Stimulated activated naive CD8-positive, alpha-beta T cell treated with anti-CD3 and anti-CD28 coated beads, Interleukin-15, amount 100 ng/mL, for 72 hours (primary cell): ENCODE data around the gene XRN2.

Experiments used
- ATAC-seq: fragments of 150-1000 bp; cut with Tn5 transposase; 2 replicates; pipeline ENCODE4 v1.10.0; 2021; ENCODE audit warnings: mild to moderate bottlenecking, moderate library complexity
- DNase-seq, 2 donors: peaks; one replicate each; pipeline ENCODE4 v3.0.0; 2021 to 2022
- H3K27ac Mint-ChIP-seq, 2 donors: one replicate each; pipeline ENCODE4 v1.8.0; 2022; ENCODE audit warnings: mild to moderate bottlenecking in 2 of 2, mixed read lengths in 2 of 2, moderate library complexity in 2 of 2
- H3K27me3 Mint-ChIP-seq: one replicate; pipeline ENCODE4 v1.8.0; 2022; ENCODE audit warnings: mixed read lengths
- H3K4me1 Mint-ChIP-seq: one replicate; pipeline ENCODE4 v1.8.0; 2022; ENCODE audit warnings: mild to moderate bottlenecking, mixed read lengths
- H3K4me3 Mint-ChIP-seq, 2 donors: one replicate each; pipeline ENCODE4 v1.8.0; 2022; ENCODE audit warnings: mild to moderate bottlenecking in 2 of 2, mixed read lengths in 2 of 2, moderate library complexity in 1 of 2
- H3K9me3 Mint-ChIP-seq, 2 donors: one replicate each; pipeline ENCODE4 v1.8.0; 2022; ENCODE audit warnings: mixed read lengths in 2 of 2

XRN2 gene

DNA sequence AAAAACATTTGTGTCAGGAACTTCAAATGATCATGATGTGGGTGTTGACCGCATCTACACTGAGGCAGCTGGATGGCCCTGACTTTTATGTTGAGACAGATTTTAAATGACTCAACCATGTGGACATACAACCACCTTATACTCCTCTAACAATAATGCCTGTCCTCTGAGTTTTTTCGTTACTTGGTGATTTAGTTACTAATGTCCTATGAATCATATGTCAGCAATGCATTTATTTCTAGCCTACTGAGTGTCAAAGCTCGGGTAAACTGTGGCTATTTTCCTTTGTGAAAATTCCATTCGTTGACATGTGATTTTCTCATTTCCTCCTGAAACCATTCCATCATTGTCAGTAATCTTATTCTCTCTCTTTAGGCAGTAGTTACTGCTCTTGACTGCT is 133.1 kb downstream of the XRN2 start:
- Mint-ChIP-seq H3K4me1 (no peaks in the 10 kb centered on the region), H3K9me3 (no peaks in the 10 kb centered on the region), H3K27ac (no peak overlapping the region), H3K4me3 (no peak overlapping the region), H3K27me3 (peaks cover 52% of the 10 kb centered on the region)
- DNase-seq, result no peak
- no peak for ATAC-seq

DNA sequence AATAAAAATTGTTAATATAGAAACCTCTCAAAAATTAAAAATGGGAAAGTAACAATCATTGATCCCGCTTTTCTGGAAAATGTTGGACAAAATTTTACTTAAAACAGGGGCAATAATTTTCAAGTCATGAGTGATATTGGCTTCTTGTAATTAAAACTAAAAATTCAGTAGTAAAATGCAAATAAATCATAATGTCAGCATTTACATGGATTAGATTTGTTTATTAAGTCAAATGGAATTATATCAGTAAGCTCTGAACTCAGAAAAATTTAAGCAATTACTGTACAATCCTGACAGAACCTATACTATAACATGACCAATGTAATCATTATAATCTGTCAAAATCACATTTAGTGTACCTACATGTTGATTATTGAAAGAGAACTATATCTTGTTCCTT is 134.1 kb downstream of the XRN2 start:
- DNase-seq (no peak), ATAC-seq (no peak)
- peaks cover 58% of the 10 kb centered on the region for H3K27me3 Mint-ChIP-seq
- H3K27ac Mint-ChIP-seq, result no peak overlapping the region
- H3K4me1 Mint-ChIP-seq, result no peaks in the 10 kb centered on the region
- no peaks in the 10 kb centered on the region for H3K9me3 Mint-ChIP-seq
- no peak overlapping the region for H3K4me3 Mint-ChIP-seq

DNA sequence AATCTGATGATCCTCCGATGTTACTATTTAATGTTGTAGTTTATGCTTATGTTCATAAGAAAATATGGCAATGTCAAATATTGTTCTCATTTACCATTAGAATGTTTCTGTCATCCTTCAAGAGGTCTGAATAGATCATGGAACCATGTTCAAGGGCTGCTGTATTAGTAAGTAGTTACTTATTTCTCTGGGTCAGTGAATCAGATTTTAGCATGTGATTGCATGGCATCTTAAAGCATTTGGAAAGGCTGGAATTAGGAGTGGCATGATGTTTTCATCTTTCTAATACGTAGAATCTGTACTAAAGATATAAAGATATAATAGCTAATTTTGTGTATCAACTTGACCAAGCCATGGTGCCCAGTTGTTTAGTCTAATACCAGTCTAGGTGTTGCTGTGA is 134.7 kb downstream of the XRN2 start:
- no peaks in the 10 kb centered on the region for H3K9me3 Mint-ChIP-seq
- H3K4me3 Mint-ChIP-seq, result no peak overlapping the region
- H3K27ac Mint-ChIP-seq, result no peak overlapping the region
- DNase-seq, result no peak
- H3K27me3 Mint-ChIP-seq, result peaks cover 52% of the 10 kb centered on the region
- H3K4me1 Mint-ChIP-seq, result no peaks in the 10 kb centered on the region
- no peak for ATAC-seq
